SK-N-SH (cell line): ENCODE results near the gene TUT1. TPM values are rescaled to one million over a fixed set of nuclear protein-coding genes. Genes with fewer than 3 reads are reported as not detected.

Source experiments
- CTCF ChIA-PET: fragments of 300-600, 350-600 bp; formaldehyde crosslinking; extraction: SDS; loops from one replicate; lab custom pipeline; 2021; lab: Yijun Ruan, JAX
- POLR2A ChIA-PET: fragments of 350-600 bp; sonication (Branson Sonifier 250); formaldehyde crosslinking; extraction: SDS; loops from one replicate; lab custom pipeline; 2020; ENCODE audit warnings: antibody characterized with exemption, inconsistent platforms; lab: Yijun Ruan, JAX
- DNase-seq: peaks from one replicate; pipeline ENCODE4 v3.0.0; 2012
- H2AFZ ChIP-seq: fragments of 200-600 bp; sonication (generic); 2 replicates; pipeline ENCODE4 v1.8.1; 2016; ENCODE audit warnings: antibody characterized with exemption, mild to moderate bottlenecking, low read depth
- H3F3A ChIP-seq: fragments of 200-600 bp; sonication (generic); replicated peaks from 2 replicates; pipeline ENCODE3; 2016; ENCODE audit warnings: antibody characterized with exemption, mild to moderate bottlenecking; ENCODE audit not compliant: insufficient read depth
- H3K27ac ChIP-seq, 2 experiments: fragments of 200-500 bp in 1 of 2; fragments of 200-600 bp in 1 of 2; sonication (Bioruptor generic) in 1 of 2; sonication (generic), shearing (Covaris generic) in 1 of 2; 2 replicates each; pipeline versions ENCODE4 v1.5.1 to v1.6.1; 2014 to 2016; ENCODE audit warnings: low read depth in 2 of 2, inconsistent platforms in 1 of 2, low read length in 1 of 2, mild to moderate bottlenecking in 1 of 2, mixed read lengths in 1 of 2
- H3K27me3 ChIP-seq: fragments of 200-600 bp; sonication (generic), shearing (Covaris generic); 2 replicates; pipeline ENCODE4 v1.6.1; 2016; ENCODE audit warnings: mixed run types; ENCODE audit not compliant: insufficient read depth
- H3K36me3 ChIP-seq, 2 experiments: fragments of 200-500 bp in 1 of 2; fragments of 200-600 bp in 1 of 2; sonication (Bioruptor generic) in 1 of 2; sonication (generic) in 1 of 2; replicated peaks in 1 of 2; 2 replicates each; pipeline versions ENCODE3 to v1.5.1; 2014 to 2016; ENCODE audit warnings: low read length in 1 of 2, mild to moderate bottlenecking in 1 of 2; ENCODE audit not compliant: insufficient read depth in 2 of 2, control insufficient read depth in 1 of 2
- H3K4me1 ChIP-seq, 2 experiments: fragments of 200-500 bp in 1 of 2; fragments of 200-600 bp in 1 of 2; sonication (Bioruptor generic) in 1 of 2; sonication (generic), shearing (Covaris generic) in 1 of 2; 2 replicates each; pipeline versions ENCODE4 v1.5.1 to v1.6.1; 2014 to 2016; ENCODE audit warnings: low read depth in 1 of 2, low read length in 1 of 2, mixed run types in 1 of 2; ENCODE audit not compliant: insufficient read depth in 2 of 2, control insufficient read depth in 1 of 2
- H3K4me2 ChIP-seq: fragments of 200-600 bp; sonication (generic), shearing (Covaris generic); 2 replicates; pipeline ENCODE4 v1.6.1; 2017; ENCODE audit warnings: mixed run types
- H3K4me3 ChIP-seq, 2 experiments: fragments of 200-500 bp in 1 of 2; fragments of 200-600 bp in 1 of 2; sonication (Bioruptor generic) in 1 of 2; sonication (generic), shearing (Covaris generic) in 1 of 2; 2 replicates each; pipeline versions ENCODE4 v1.5.1 to v1.8.1; 2014 to 2016; ENCODE audit warnings: low read depth in 2 of 2, inconsistent platforms in 1 of 2, low read length in 1 of 2, mild to moderate bottlenecking in 1 of 2, mixed read lengths in 1 of 2, moderate library complexity in 1 of 2
- H3K79me2 ChIP-seq: fragments of 200-600 bp; sonication (generic); 2 replicates; pipeline ENCODE4 v1.8.1; 2017; ENCODE audit warnings: mild to moderate bottlenecking; ENCODE audit not compliant: insufficient read depth
- H3K9ac ChIP-seq: fragments of 200-600 bp; sonication (generic); 2 replicates; pipeline ENCODE4 v1.6.1; 2017; ENCODE audit warnings: mixed run types
- H3K9me2 ChIP-seq: fragments of 200-600 bp; sonication (generic); 2 replicates; pipeline ENCODE4 v1.6.1; 2017; ENCODE audit warnings: mixed run types
- H3K9me3 ChIP-seq: fragments of 200-600 bp; sonication (generic); 2 replicates; pipeline ENCODE4 v1.6.1; 2017; ENCODE audit warnings: mixed run types, mild to moderate bottlenecking, moderate library complexity
- H4K20me1 ChIP-seq: fragments of 200-600 bp; sonication (generic); 2 replicates; pipeline ENCODE4 v1.6.1; 2017; ENCODE audit warnings: mild to moderate bottlenecking, mixed run types; ENCODE audit not compliant: insufficient read depth
- EZH2phosphoT487 ChIP-seq: fragments of 200-600 bp; sonication (generic); IDR thresholded peaks from 2 replicates; pipeline ENCODE4 v1.6.1; 2017; ENCODE audit warnings: low read depth, mixed run types, mild to moderate bottlenecking, antibody characterized with exemption, moderate library complexity, borderline replicate concordance
- GABPA ChIP-seq: IDR thresholded peaks from 2 replicates; pipeline ENCODE4 v1.4.0; 2012; ENCODE audit warnings: low read depth, mild to moderate bottlenecking
- IRF3 ChIP-seq: fragments of 150-350 bp; IDR thresholded peaks from 2 replicates; pipeline ENCODE4 v1.6.1; 2016; ENCODE audit warnings: mild to moderate bottlenecking, low read depth, low read length
- MXI1 ChIP-seq: IDR thresholded peaks from 2 replicates; pipeline ENCODE4 v1.6.1; 2012; ENCODE audit warnings: mild to moderate bottlenecking, low read depth, low read length, improper control_type of control experiment
- NRF1 ChIP-seq: IDR thresholded peaks from 2 replicates; pipeline ENCODE4 v1.6.1; 2012; ENCODE audit warnings: low read depth, mild to moderate bottlenecking, low read length
- RCOR1 ChIP-seq: fragments of 150-350 bp; IDR thresholded peaks from 2 replicates; pipeline ENCODE4 v1.6.1; 2017; ENCODE audit warnings: antibody characterized with exemption, low read length
- TAF1 ChIP-seq: IDR thresholded peaks from 2 replicates; pipeline ENCODE4 v1.6.1; 2012; ENCODE audit warnings: low read depth, mild to moderate bottlenecking, low read length, moderate library complexity, borderline replicate concordance
- TEAD4 ChIP-seq: IDR thresholded peaks from 2 replicates; pipeline ENCODE4 v1.4.0; 2012; ENCODE audit warnings: mild to moderate bottlenecking, borderline replicate concordance; ENCODE audit not compliant: insufficient read depth
- ZBTB33 ChIP-seq: IDR thresholded peaks from 2 replicates; pipeline ENCODE4 v1.4.0; 2012; ENCODE audit warnings: low read depth, borderline replicate concordance
- WGBS: methylation state at CpG from one replicate; pipeline ENCODE4 v1.1.6; 2017; ENCODE audit warnings: low lambda C conversion rate; 5-methylcytosine and 5-hydroxymethylcytosine counted together
- polyA plus RNA-seq, 3 experiments: library from polyadenylated mRNA; depleted of rRNA; stranded (reverse); fragments of >200 nt; gene quantifications; 2 replicates each; pipeline ENCODE4 v1.2.3, GENCODE V29; 2012

Gene TUT1
- polyA plus RNA-seq, 1 of the 3 experiments (the other 2 are of a cell fraction), result 27.3 TPM

GRCh38 chr11:62555464-62556107 is 35.7 kb downstream of the TUT1 start:
- POLR2A ChIA-PET, result interaction anchor here (0.7 to 1.3 kb wide), 4 partner anchors 9 to 110 kb away, joined by 3 to 4 read pairs (median 3); partner anchors contain the start of genes AHNAK, C11orf98, CSKMT and EEF1G

GRCh38 chr11:62554387-62555167 is 36.7 kb downstream of the TUT1 start:
- Histone ChIP-seq H3F3A (peaks cover 73% of the 10 kb centered on the region), H4K20me1 (no peaks in the 10 kb centered on the region), H3K27ac (peak overlapping the region; percentile 67 to 97; a peak in 3 of 4 replicates), H3K4me2 (peak overlapping the region; percentile 85), H3K4me3 (peak overlapping the region in 1 of 2 experiments; percentile 56; a peak in 2 of 4 replicates), H3K36me3 (peaks cover 14 to 21% of the 10 kb centered on the region in 2 experiments), H3K27me3 (no peaks in the 10 kb centered on the region), H2AFZ (no peak overlapping the region), H3K79me2 (peaks cover 36% of the 10 kb centered on the region; the same call in 1 of the 2 replicates), H3K9me2 (no peaks in the 10 kb centered on the region), H3K9ac (peak overlapping the region; percentile 82), H3K9me3 (no peaks in the 10 kb centered on the region), H3K4me1 (peaks cover 38 to 66% of the 10 kb centered on the region in 2 experiments)
- POLR2A ChIA-PET, result interaction anchor here (1.1 to 1.2 kb wide), 2 partner anchors 18 to 160 kb away, joined by 3 to 5 read pairs; no protein-coding TSS in a partner anchor
- CTCF ChIA-PET, result interaction anchor here (1.0 to 11.8 kb wide), 5 partner anchors 11 to 160 kb away, joined by 3 to 90 read pairs (median 13); no protein-coding TSS in a partner anchor
- no peak for TF ChIP-seq EZH2phosphoT487
- TF ChIP-seq MXI1, result no peak
- TF ChIP-seq GABPA, result no peak
- TF ChIP-seq TEAD4, result no peak
- DNase-seq, result no peak
- 90% methylated on average over 6 of the region's 7 CpGs for WGBS

More at GRCh38 chr11:62555464-62556107, 35.7 kb downstream of the TUT1 start:
- peak overlapping the region; percentile 82 for H3K9ac ChIP-seq
- H3K27ac ChIP-seq, result peak overlapping the region; percentile 85 to 97
- 48% methylated on average over 4 of the region's 4 CpGs for WGBS
- peak overlapping the region; percentile 85 for H3K4me2 ChIP-seq
- no peaks in the 10 kb centered on the region for H3K9me3 ChIP-seq
- H3K36me3 ChIP-seq, result peaks cover 23 to 30% of the 10 kb centered on the region in 2 experiments
- H3F3A ChIP-seq, result peaks cover 82% of the 10 kb centered on the region
- peaks cover 38 to 74% of the 10 kb centered on the region in 2 experiments for H3K4me1 ChIP-seq
- no peak overlapping the region; a peak in 1 of 4 replicates for H3K4me3 ChIP-seq
- H2AFZ ChIP-seq, result no peak overlapping the region
- no peaks in the 10 kb centered on the region for H4K20me1 ChIP-seq
- DNase-seq, result peak; percentile 43
- peaks cover 40% of the 10 kb centered on the region; the same call in 1 of the 2 replicates for H3K79me2 ChIP-seq
- TF ChIP-seq RCOR1, result no peak
- no peak for TF ChIP-seq IRF3
- no peak for TF ChIP-seq ZBTB33
- TF ChIP-seq TAF1, result no peak
- TF ChIP-seq NRF1, result no peak
- H3K27me3 ChIP-seq, result no peaks in the 10 kb centered on the region
- CTCF ChIA-PET, result interaction anchor here (1.4 to 11.8 kb wide), 3 partner anchors 12 to 174 kb away, joined by 3 to 90 read pairs (median 13); no protein-coding TSS in a partner anchor
- H3K9me2 ChIP-seq, result no peaks in the 10 kb centered on the region
